ENCODE measurements around the gene TRPM6.

TRPM6 gene

DNA sequence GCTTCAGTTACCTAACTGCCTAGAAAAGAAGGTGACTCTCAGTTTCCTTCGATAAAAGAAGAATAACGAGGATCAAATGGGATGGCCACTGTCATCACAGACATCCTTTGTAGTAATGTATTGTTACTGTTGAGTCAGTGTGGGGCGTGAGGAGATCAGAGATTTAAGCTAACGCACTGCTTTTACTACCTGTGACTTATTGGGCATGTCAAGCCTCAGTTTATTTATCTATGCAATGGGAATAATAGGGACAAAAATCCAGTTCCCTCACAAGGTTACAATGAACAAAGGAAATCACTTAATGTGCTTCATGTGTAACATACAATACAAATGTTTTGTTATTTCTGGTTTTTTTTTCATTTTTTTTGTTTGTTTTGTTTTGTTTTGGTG, 255 bp upstream of the TRPM6 start:
- Histone ChIP-seq H3K4me1 (ENCODE audit: low read length) (no peaks in the 10 kb centered on the region), H3K9ac (ENCODE audit: low read length) (no peak overlapping the region), H3K36me3 (replicated peaks; ENCODE audit: insufficient read depth, low read length) (no peaks in the 10 kb centered on the region), H3K4me3 (ENCODE audit: low read length) (no peak overlapping the region), H3K27me3 (replicated peaks; ENCODE audit: insufficient read depth, low read length) (no peaks in the 10 kb centered on the region), H2AFZ (ENCODE audit: low read length) (no peak overlapping the region), H3K27ac (ENCODE audit: low read length) (no peak overlapping the region), H4K20me1 (ENCODE audit: insufficient read depth, low read length) (no peaks in the 10 kb centered on the region), H3F3A (ENCODE audit: insufficient read depth, low read length) (no peaks in the 10 kb centered on the region), H3K79me2 (ENCODE audit: low read length) (no peaks in the 10 kb centered on the region), H3K9me2 (replicated peaks; ENCODE audit: insufficient read depth, low read length) (no peaks in the 10 kb centered on the region), H3K9me3 (replicated peaks; ENCODE audit: insufficient read depth, low read length) (no peaks in the 10 kb centered on the region), H3K4me2 (ENCODE audit: low read depth, low read length) (no peak overlapping the region)
- DNase-seq: no peak
- TF ChIP-seq, protein P1, sequence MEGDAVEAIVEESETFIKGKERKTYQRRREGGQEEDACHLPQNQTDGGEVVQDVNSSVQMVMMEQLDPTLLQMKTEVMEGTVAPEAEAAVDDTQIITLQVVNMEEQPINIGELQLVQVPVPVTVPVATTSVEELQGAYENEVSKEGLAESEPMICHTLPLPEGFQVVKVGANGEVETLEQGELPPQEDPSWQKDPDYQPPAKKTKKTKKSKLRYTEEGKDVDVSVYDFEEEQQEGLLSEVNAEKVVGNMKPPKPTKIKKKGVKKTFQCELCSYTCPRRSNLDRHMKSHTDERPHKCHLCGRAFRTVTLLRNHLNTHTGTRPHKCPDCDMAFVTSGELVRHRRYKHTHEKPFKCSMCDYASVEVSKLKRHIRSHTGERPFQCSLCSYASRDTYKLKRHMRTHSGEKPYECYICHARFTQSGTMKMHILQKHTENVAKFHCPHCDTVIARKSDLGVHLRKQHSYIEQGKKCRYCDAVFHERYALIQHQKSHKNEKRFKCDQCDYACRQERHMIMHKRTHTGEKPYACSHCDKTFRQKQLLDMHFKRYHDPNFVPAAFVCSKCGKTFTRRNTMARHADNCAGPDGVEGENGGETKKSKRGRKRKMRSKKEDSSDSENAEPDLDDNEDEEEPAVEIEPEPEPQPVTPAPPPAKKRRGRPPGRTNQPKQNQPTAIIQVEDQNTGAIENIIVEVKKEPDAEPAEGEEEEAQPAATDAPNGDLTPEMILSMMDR (IDR thresholded peaks at IDR 0.05; ENCODE audit: low read length): no peak
- TF ChIP-seq EZH2 (optimal IDR thresholded peaks at IDR 0.05; ENCODE audit: low read depth, low read length): no peak
- no peak for TF ChIP-seq EZH2phosphoT487 (IDR thresholded peaks at IDR 0.05; ENCODE audit: low read length)

DNA sequence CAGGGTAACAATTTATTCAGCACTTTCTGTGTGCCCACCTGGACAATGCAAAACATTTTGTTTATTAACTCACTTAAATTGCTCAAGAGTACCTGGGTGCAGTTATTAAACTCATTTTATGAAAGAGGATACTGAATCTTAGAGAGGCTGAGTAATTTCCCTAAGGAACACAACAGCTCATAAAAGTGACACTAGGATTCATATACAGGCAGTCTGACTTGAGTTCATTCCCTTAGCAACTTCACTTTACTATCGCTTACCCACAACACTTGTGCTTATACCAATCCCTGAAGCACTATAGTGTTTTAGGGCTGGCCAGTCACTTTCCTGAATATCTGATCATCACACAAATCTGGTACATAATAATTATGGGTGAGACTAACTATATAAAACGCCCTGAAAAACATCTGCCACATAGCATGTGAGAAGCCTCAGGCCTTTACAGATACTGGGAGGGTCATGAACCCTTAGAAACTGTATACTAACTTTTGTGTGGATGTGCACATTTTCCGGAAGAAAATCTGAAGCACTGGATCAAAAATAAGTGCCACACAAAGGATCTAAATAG, 11.3 kb downstream of the TRPM6 start:
- Histone ChIP-seq H3K4me2 (ENCODE audit: low read depth, low read length) (no peak overlapping the region), H3K36me3 (replicated peaks; ENCODE audit: insufficient read depth, low read length) (no peaks in the 10 kb centered on the region), H3K27me3 (replicated peaks; ENCODE audit: insufficient read depth, low read length) (no peaks in the 10 kb centered on the region), H3K27ac (ENCODE audit: low read length) (no peak overlapping the region), H3K4me1 (ENCODE audit: low read length) (no peaks in the 10 kb centered on the region), H3K9me3 (replicated peaks; ENCODE audit: insufficient read depth, low read length) (no peaks in the 10 kb centered on the region), H4K20me1 (ENCODE audit: insufficient read depth, low read length) (no peaks in the 10 kb centered on the region), H3F3A (ENCODE audit: insufficient read depth, low read length) (no peaks in the 10 kb centered on the region), H2AFZ (ENCODE audit: low read length) (no peak overlapping the region), H3K4me3 (ENCODE audit: low read length) (no peak overlapping the region), H3K9me2 (replicated peaks; ENCODE audit: insufficient read depth, low read length) (no peaks in the 10 kb centered on the region), H3K79me2 (ENCODE audit: low read length) (no peaks in the 10 kb centered on the region), H3K9ac (ENCODE audit: low read length) (no peak overlapping the region)
- no peak for DNase-seq
- TF ChIP-seq EZH2phosphoT487 (IDR thresholded peaks at IDR 0.05; ENCODE audit: low read length) (no peak), EZH2 (optimal IDR thresholded peaks at IDR 0.05; ENCODE audit: low read depth, low read length) (no peak)
- TF ChIP-seq, protein P1 (IDR thresholded peaks at IDR 0.05; ENCODE audit: low read length): no peak

DNA sequence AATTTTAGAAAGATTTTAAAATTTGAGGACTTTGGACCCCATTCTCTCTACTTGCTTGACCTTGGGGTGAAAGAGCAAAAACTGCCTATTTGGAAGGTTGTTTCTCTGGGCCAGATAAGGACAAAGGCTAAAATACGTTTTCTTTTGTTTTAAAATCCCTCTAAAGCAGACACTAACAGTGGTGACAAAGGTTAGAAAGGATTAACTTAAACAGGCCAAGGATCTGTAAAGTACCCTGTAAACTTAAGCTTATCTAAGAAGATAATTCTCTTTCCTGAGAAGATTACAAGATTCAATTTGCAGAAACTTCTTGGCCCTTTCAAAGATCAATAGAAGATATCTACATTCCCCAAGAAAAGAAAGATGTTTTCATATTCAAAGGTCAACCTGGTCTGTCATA, 12.1 kb downstream of the TRPM6 start:
- H3K4me1 ChIP-seq (ENCODE audit: low read length): no peaks in the 10 kb centered on the region

More for the DNA sequence above, 12.1 kb downstream of the TRPM6 start:
- no peak for DNase-seq
- H3K27ac ChIP-seq (ENCODE audit: low read length): no peak overlapping the region
- no peak overlapping the region for H2AFZ ChIP-seq (ENCODE audit: low read length)
- H3K9ac ChIP-seq (ENCODE audit: low read length): no peak overlapping the region
- H3K9me3 ChIP-seq (replicated peaks; ENCODE audit: insufficient read depth, low read length): no peaks in the 10 kb centered on the region
- H3K36me3 ChIP-seq (replicated peaks; ENCODE audit: insufficient read depth, low read length): no peaks in the 10 kb centered on the region
- H4K20me1 ChIP-seq (ENCODE audit: insufficient read depth, low read length): no peaks in the 10 kb centered on the region
- no peaks in the 10 kb centered on the region for H3F3A ChIP-seq (ENCODE audit: insufficient read depth, low read length)
- H3K4me3 ChIP-seq (ENCODE audit: low read length): no peak overlapping the region
- no peaks in the 10 kb centered on the region for H3K9me2 ChIP-seq (replicated peaks; ENCODE audit: insufficient read depth, low read length)
- H3K27me3 ChIP-seq (replicated peaks; ENCODE audit: insufficient read depth, low read length): no peaks in the 10 kb centered on the region
- no peak for TF ChIP-seq EZH2phosphoT487 (IDR thresholded peaks at IDR 0.05; ENCODE audit: low read length)
- no peak for TF ChIP-seq EZH2 (optimal IDR thresholded peaks at IDR 0.05; ENCODE audit: low read depth, low read length)
- TF ChIP-seq, protein P1 (IDR thresholded peaks at IDR 0.05; ENCODE audit: low read length): no peak
- no peak overlapping the region for H3K4me2 ChIP-seq (ENCODE audit: low read depth, low read length)
- no peaks in the 10 kb centered on the region for H3K79me2 ChIP-seq (ENCODE audit: low read length)
